Hair follicle dermal papilla cell (primary cell): ENCODE results near the gene TAF4B. TPM values are rescaled to one million over a fixed set of nuclear protein-coding genes. Genes with fewer than 3 reads are reported as not detected.

Experiments
- small RNA-seq: library from RNA; depleted of rRNA; stranded (forward); fragments of <200 nt; gene quantifications from one replicate; pipeline ENCODE3, GENCODE V24; 2012
- total RNA-seq: library from RNA; depleted of rRNA; stranded (reverse); fragments of >200 nt; gene quantifications from 2 replicates; pipeline ENCODE4 v1.2.3, GENCODE V29; 2012

Gene TAF4B, protein sequence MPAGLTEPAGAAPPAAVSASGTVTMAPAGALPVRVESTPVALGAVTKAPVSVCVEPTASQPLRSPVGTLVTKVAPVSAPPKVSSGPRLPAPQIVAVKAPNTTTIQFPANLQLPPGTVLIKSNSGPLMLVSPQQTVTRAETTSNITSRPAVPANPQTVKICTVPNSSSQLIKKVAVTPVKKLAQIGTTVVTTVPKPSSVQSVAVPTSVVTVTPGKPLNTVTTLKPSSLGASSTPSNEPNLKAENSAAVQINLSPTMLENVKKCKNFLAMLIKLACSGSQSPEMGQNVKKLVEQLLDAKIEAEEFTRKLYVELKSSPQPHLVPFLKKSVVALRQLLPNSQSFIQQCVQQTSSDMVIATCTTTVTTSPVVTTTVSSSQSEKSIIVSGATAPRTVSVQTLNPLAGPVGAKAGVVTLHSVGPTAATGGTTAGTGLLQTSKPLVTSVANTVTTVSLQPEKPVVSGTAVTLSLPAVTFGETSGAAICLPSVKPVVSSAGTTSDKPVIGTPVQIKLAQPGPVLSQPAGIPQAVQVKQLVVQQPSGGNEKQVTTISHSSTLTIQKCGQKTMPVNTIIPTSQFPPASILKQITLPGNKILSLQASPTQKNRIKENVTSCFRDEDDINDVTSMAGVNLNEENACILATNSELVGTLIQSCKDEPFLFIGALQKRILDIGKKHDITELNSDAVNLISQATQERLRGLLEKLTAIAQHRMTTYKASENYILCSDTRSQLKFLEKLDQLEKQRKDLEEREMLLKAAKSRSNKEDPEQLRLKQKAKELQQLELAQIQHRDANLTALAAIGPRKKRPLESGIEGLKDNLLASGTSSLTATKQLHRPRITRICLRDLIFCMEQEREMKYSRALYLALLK
- total RNA-seq, result 3.6 and 5.5 TPM in 2 replicates

DNA sequence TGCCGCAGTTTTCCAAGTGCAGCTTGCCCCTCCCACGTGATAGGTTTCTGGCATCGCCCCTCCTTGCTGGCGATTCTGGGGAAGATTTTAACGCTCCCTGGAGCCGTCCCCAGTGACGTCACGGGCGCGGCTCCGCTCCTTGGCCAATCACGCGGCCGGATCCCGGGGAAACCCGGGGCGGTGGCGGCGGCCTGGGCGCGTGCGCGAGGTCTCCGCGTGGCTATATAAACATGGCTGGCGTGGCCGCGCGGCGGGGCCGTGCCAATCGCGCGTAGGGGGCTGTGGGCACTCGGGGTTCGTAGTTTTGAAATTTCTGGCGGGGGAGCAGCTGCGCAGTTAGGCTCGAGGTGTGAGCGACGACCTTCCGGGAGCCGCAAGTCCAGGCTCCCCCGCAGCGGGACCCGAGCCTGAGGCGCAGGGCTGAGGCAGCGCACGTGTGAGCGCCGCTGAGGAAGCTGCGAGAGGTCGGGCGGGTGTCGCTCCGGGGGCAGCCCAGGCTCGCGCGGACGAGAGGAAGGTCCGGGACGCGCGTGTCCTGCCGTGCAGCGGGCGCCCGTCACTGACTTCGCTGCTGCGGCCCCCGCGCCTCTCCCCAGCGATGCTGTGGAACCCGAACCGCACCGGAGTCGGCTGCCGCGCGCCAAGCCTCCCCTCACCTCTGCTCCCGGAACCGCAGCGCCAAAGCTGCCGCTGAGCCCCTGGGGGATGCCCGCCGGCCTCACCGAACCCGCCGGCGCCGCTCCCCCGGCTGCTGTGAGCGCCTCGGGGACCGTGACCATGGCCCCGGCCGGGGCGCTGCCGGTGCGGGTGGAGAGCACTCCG is at the start of gene TAF4B:
TAF4B (plus strand) TSS at position 217 of the 822 bp plus-strand sequence; CDS start at position 706, 489 bp downstream.

Small RNAs within 50 kb of the gene (small RNA-seq; reads per million reads assigned to genes)
- gene RNU6-1289P, result not detected

Other genes with a start within 250 kb of the TAF4B start
- 127 and 149 TPM in 2 replicates for gene SS18, start 135.8 kb upstream of the TAF4B start, total RNA-seq
- not detected in 2 replicates for gene PSMA8, start 92.6 kb upstream of the TAF4B start, total RNA-seq